Adrenal gland (tissue), 12 donors: ENCODE results near the gene DUOXA2. TPM values are rescaled to one million over a fixed set of nuclear protein-coding genes. Genes with fewer than 3 reads are reported as not detected.

Experiments
- DNase-seq, 7 donors: peaks; one replicate each; pipeline ENCODE4 v3.0.0-alpha.2; 2019 to 2020
- H3K27ac ChIP-seq, 5 donors: fragments of 200-600 bp; sonication (generic) in 4 of 5; 1 replicate in 3 of 5; 2 replicates in 2 of 5; pipeline versions ENCODE4 v1.5.1 to v1.8.0; 2016 to 2020; ENCODE audit warnings: mild to moderate bottlenecking in 1 of 5
- H3K27me3 ChIP-seq: fragments of 200-600 bp; 2 replicates; pipeline ENCODE4 v1.8.0; 2021
- H3K36me3 ChIP-seq, 2 donors: fragments of 200-600 bp; replicated peaks in 1 of 2; 1 replicate in 1 of 2; 2 replicates in 1 of 2; pipeline versions ENCODE4 v1.5.1 to v1.8.0; 2018 to 2022
- H3K4me1 ChIP-seq, 2 donors: fragments of 200-600 bp; replicated peaks in 1 of 2; 1 replicate in 1 of 2; 2 replicates in 1 of 2; pipeline versions ENCODE4 v1.5.1 to v1.8.0; 2018 to 2021
- H3K4me3 ChIP-seq, 4 donors: fragments of 200-600 bp; sonication (generic) in 3 of 4; one replicate each; pipeline ENCODE4 v1.5.1; 2016 to 2018
- H3K9me3 ChIP-seq, 3 donors: fragments of 200-600 bp; sonication (generic) in 1 of 3; replicated peaks in 1 of 3; 1 replicate in 2 of 3; 2 replicates in 1 of 3; pipeline versions ENCODE4 v1.5.1 to v1.8.0; 2016 to 2021
- POLR2A ChIP-seq, 2 donors: fragments of 450-650 bp; IDR thresholded peaks; one replicate each; pipeline ENCODE4 v1.6.1; 2017; ENCODE audit warnings: antibody characterized with exemption in 2 of 2, mild to moderate bottlenecking in 2 of 2, moderate library complexity in 1 of 2
- WGBS, 4 donors: extraction: QIAGEN DNeasy Blood & Tissue Kit in 2 of 4; methylation state at CpG; one replicate each; pipeline versions ENCODE4 v1.1.5 to v1.1.7; 2013 to 2017; 5-methylcytosine and 5-hydroxymethylcytosine counted together
- intact Hi-C, 2 donors: fragments of 100-400 bp; cut with DNase I; formaldehyde crosslinking; loops; one replicate each; pipeline versions ENCODE4 v1.14.1 to v1.15.0; 2022 to 2023
- polyA plus RNA-seq, 3 donors: library from polyadenylated mRNA; stranded (reverse); fragments of 200-250 nt in 2 of 3; fragments of 350-450 nt in 1 of 3; fragmentation: Illumina TruSeq in 1 of 3; extraction: RNeasy Lipid Tissue Mini Kit (QIAGEN cat#74804) in 1 of 3; gene quantifications; one replicate each; pipeline ENCODE4 v1.2.3, GENCODE V29; 2013 to 2014
- total RNA-seq, 9 donors: library from RNA; depleted of rRNA in 4 of 9; stranded (reverse); fragments of >200 nt in 4 of 9; fragments of 120-200 nt in 1 of 9; fragmentation: NEBNext Ultra II Directional in 1 of 9; extraction: Animal tissue kit (Norgen Biotek cat#: 25700) in 1 of 9; gene quantifications; one replicate each; pipeline versions ENCODE4 v1.1.0 to v1.2.4, GENCODE V29; 2013 to 2023
- TF ChIP-seq, protein P1 (sequence below), 6 experiments: fragments of 450-650 bp in 4 of 6; fragments of 200-600 bp in 2 of 6; sonication (generic) in 1 of 6; IDR thresholded peaks; 1 replicate in 5 of 6; 2 replicates in 1 of 6; pipeline versions ENCODE4 v1.5.1 to v1.8.0; 2016 to 2021; ENCODE audit warnings: antibody characterized with exemption in 6 of 6, mild to moderate bottlenecking in 2 of 6, moderate library complexity in 1 of 6
- donor health status: healthy with polysubstance abuse.
- donor health status: Bipolar disorder and iron deficiency.
- donor health status: DM: yes; HTN: yes; CAD: no.
- donor health status: DM: no; HTN: no; CAD: no.
- donor health status: DM: no; HTN: no; CAD: no.
- donor health status: DM: yes; HTN: yes; CAD: no.

Gene DUOXA2
- total and polyA plus RNA-seq, 12 donors: 0.11 to 4.1 (median 0.85) TPM; not detected in 4

DNA sequence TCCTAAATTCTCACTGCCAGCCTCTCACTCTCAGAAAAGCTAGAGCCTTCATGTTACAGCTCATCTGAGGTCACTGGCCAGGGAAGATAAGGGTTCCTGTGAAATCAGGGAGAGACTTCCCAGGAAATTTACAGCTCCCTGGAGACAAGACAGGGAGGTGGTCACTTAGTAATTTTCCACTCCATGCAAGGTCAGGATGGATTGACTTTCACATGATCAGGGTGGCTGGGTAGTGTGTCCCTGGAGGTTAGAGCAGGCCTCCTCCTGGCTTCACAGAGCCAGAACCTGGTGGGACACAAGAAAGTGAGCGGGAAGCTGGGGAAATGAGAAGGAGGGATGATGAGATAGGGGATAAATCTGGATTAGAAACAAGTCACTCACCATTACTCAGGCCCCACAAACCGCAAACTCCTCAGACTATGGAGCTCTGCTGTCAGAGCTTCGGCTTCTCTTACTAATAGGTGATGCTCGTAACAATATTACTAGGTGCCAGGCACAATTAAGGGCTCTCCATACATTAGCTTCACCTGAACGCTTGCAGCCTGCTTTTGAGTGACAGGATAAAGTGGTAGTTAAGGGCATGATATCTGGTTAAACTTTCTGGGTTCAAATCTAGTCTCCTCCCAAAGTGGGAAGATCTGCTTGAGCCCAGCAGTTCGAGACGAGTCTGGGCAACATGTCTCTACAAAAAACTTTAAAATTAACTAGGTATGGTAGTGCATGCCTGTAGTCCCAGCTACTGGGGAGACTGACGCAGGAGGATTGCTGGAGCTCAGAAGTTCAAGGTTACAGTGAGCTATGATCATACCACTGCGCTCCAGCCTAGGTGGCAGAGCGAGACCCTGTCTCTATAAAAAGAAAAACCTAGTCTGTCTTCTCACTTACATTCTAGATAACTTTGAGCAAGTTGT, 25.1 kb upstream of the DUOXA2 start:
- Histone ChIP-seq H3K9me3 (no peaks in the 10 kb centered on the region), H3K36me3 (no peaks in the 10 kb centered on the region), H3K27ac (peak overlapping the region; percentile 5 to 81 (median 71)), H3K4me3 (no peak overlapping the region), H3K27me3 (no peaks in the 10 kb centered on the region), H3K4me1 (peaks cover 16 to 24% of the 10 kb centered on the region in 2 donors)
- TF ChIP-seq, protein P1, sequence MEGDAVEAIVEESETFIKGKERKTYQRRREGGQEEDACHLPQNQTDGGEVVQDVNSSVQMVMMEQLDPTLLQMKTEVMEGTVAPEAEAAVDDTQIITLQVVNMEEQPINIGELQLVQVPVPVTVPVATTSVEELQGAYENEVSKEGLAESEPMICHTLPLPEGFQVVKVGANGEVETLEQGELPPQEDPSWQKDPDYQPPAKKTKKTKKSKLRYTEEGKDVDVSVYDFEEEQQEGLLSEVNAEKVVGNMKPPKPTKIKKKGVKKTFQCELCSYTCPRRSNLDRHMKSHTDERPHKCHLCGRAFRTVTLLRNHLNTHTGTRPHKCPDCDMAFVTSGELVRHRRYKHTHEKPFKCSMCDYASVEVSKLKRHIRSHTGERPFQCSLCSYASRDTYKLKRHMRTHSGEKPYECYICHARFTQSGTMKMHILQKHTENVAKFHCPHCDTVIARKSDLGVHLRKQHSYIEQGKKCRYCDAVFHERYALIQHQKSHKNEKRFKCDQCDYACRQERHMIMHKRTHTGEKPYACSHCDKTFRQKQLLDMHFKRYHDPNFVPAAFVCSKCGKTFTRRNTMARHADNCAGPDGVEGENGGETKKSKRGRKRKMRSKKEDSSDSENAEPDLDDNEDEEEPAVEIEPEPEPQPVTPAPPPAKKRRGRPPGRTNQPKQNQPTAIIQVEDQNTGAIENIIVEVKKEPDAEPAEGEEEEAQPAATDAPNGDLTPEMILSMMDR (IDR thresholded peaks at IDR 0.05): no peak
- TF ChIP-seq POLR2A (IDR thresholded peaks at IDR 0.05): no peak
- intact Hi-C loops: no loop called here
- DNase-seq: peak in 6 of 7 donors; percentile 56 to 71 (median 67)
- 65 to 88% (median 70%) methylated on average over 10 of the region's 10 CpGs for WGBS, 4 donors

DNA sequence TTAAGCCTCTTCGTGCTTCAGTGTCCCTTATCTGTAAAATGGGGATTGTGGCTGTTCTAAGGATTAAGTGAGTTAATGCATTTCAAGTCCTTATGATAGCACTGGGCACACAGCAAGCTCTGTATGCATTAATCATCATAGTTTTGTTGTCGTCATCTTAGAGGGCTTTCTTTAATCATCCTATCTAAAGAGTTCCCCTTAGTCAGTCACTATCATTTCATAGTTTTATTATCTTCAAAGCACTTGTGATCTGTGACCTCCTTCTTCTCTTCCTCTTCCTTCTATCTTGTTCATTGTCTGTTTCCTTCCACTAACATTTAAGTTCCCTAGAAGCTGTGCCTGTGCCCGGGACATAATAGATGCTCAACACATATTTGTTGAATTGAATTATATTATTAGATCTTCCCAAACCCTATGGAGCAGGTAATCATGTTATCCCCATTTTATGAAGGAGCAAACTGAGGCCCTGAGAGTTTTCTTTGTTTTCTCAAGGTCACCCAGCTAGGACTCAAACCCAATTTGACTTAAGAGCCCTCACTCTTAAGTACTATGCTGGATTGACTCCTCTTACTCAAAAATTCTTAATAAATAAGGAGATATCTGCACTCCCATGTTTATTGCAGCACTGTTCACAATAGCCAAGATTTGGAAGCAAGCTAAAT, 24.3 kb upstream of the DUOXA2 start:
- H3K27ac ChIP-seq: peak overlapping the region; percentile 5 to 81 (median 71)
- H3K4me3 ChIP-seq: no peak overlapping the region
- DNase-seq: no peak
- TF ChIP-seq, protein P1 (IDR thresholded peaks at IDR 0.05): no peak
- no peak for TF ChIP-seq POLR2A (IDR thresholded peaks at IDR 0.05)
- no peaks in the 10 kb centered on the region for H3K9me3 ChIP-seq
- intact Hi-C loops: no loop called here
- peaks cover 16 to 24% of the 10 kb centered on the region in 2 donors for H3K4me1 ChIP-seq
- 48 to 61% (median 56%) methylated on average over 3 of the region's 3 CpGs for WGBS, 4 donors
- no peaks in the 10 kb centered on the region for H3K36me3 ChIP-seq
- H3K27me3 ChIP-seq: no peaks in the 10 kb centered on the region

DNA sequence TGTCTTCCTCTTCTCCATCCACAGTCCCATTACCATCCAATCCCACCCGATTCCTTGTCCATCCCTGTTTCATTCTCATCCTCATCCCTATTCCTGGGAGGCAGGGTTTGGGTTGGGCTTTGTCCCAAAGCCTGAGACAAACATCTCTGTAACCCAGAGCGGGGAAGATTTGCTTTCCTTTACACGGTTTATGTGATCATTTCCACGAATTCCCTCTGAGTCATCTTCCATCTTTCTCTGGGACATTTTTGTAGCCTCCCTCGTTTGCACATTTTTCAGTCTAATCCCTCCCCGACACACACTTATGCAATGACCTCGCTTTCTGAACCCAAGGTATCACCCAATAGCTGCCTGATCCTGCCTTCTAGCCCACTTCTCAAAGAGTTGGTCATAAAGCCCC, 23.0 kb upstream of the DUOXA2 start:
- Histone ChIP-seq H3K4me3 (no peak overlapping the region), H3K36me3 (no peaks in the 10 kb centered on the region), H3K9me3 (no peaks in the 10 kb centered on the region), H3K4me1 (peaks cover 16 to 24% of the 10 kb centered on the region in 2 donors), H3K27ac (peak overlapping the region in 4 of 5 donors; percentile 15 to 80 (median 70)), H3K27me3 (no peaks in the 10 kb centered on the region)
- intact Hi-C loops: no loop called here
- 43 to 51% (median 45%) methylated on average over 7 of the region's 7 CpGs for WGBS, 4 donors
- TF ChIP-seq POLR2A (IDR thresholded peaks at IDR 0.05): no peak
- TF ChIP-seq, protein P1 (IDR thresholded peaks at IDR 0.05): no peak
- DNase-seq: peak in 3 of 7 donors; percentile 47 to 63 (median 53)

DNA sequence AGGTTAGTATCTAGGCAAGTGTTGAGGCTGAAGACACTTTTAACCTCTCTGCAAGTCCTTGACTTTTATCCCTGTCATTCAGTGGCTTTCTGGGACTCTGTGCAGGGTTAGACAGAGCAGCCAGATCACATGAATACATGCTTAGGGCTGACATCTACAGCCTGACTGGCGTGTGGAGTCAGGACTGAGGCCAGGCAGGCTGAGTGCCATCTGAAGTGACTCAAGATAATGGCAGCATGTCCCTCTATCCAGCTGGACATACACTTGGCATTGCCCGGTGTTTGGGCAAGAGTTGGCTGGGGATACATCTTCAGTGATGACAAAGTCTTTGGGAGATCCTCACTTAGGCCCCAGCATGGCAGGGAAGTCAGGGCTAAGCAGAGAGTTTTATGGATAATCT, 22.6 kb upstream of the DUOXA2 start:
- no peaks in the 10 kb centered on the region for H3K27me3 ChIP-seq
- peaks cover 16 to 24% of the 10 kb centered on the region in 2 donors for H3K4me1 ChIP-seq
- WGBS, 4 donors: 41 to 58% (median 53%) methylated on average over 2 of the region's 2 CpGs
- no peak overlapping the region for H3K4me3 ChIP-seq
- TF ChIP-seq, protein P1 (IDR thresholded peaks at IDR 0.05): no peak
- TF ChIP-seq POLR2A (IDR thresholded peaks at IDR 0.05): no peak
- DNase-seq: peak; percentile 60 to 90 (median 84)
- no peaks in the 10 kb centered on the region for H3K9me3 ChIP-seq
- intact Hi-C loops: no loop called here
- peak overlapping the region in 4 of 5 donors; percentile 15 to 80 (median 70) for H3K27ac ChIP-seq
- no peaks in the 10 kb centered on the region for H3K36me3 ChIP-seq
